KMS-11 (cell line): ENCODE data around the gene PLXNA4.

Experiments
- H2AFZ ChIP-seq: fragments of 200-600 bp; sonication (generic); 2 replicates; pipeline ENCODE4 v1.6.1; 2016; ENCODE audit warnings: antibody characterized with exemption, mixed run types, low read depth
- H3K27ac ChIP-seq: fragments of 200-600 bp; sonication (generic); 2 replicates; pipeline ENCODE4 v1.6.1; 2016; ENCODE audit warnings: mild to moderate bottlenecking, mixed run types
- H3K27me3 ChIP-seq: fragments of 200-600 bp; sonication (generic); 2 replicates; pipeline ENCODE4 v1.6.1; 2017; ENCODE audit warnings: mild to moderate bottlenecking, low read depth, mixed run types, moderate library complexity; ENCODE audit not compliant: insufficient read depth
- H3K36me3 ChIP-seq: fragments of 200-600 bp; sonication (generic); 2 replicates; pipeline ENCODE4 v1.6.1; 2017; ENCODE audit warnings: mild to moderate bottlenecking, mixed run types; ENCODE audit not compliant: insufficient read depth
- H3K4me1 ChIP-seq: fragments of 200-600 bp; sonication (generic); 2 replicates; pipeline ENCODE4 v1.6.1; 2016; ENCODE audit warnings: mild to moderate bottlenecking, low read depth, mixed run types; ENCODE audit not compliant: poor library complexity, severe bottlenecking
- H3K4me2 ChIP-seq: fragments of 200-600 bp; sonication (generic); 2 replicates; pipeline ENCODE4 v1.7.0; 2016; ENCODE audit warnings: mild to moderate bottlenecking, mixed run types
- H3K4me3 ChIP-seq: fragments of 200-600 bp; sonication (generic); IDR thresholded peaks from 2 replicates; pipeline ENCODE4 v1.6.1; 2017; ENCODE audit warnings: low read depth, low read length, mixed read lengths; ENCODE audit not compliant: insufficient read depth
- H3K79me2 ChIP-seq: fragments of 200-600 bp; sonication (generic); 2 replicates; pipeline ENCODE4 v1.6.1; 2016; ENCODE audit warnings: low read depth, mixed run types; ENCODE audit not compliant: insufficient read depth
- H3K9ac ChIP-seq: fragments of 200-600 bp; sonication (generic); 2 replicates; pipeline ENCODE4 v1.6.1; 2016; ENCODE audit warnings: mild to moderate bottlenecking, mixed run types
- H4K20me1 ChIP-seq: fragments of 200-600 bp; sonication (generic); 2 replicates; pipeline ENCODE4 v1.6.1; 2016; ENCODE audit warnings: mild to moderate bottlenecking, mixed run types; ENCODE audit not compliant: insufficient read depth
- CTCF ChIP-seq: fragments of 200-600 bp; sonication (generic); conservative IDR thresholded peaks from 2 replicates; pipeline ENCODE4 v1.6.1; 2017; ENCODE audit warnings: low read depth, mild to moderate bottlenecking, antibody characterized with exemption, low read length, moderate library complexity, mixed read lengths

PLXNA4 gene

GRCh38 chr7:132138817-132139216 is 437.5 kb downstream of the PLXNA4 start:
- no peak for TF ChIP-seq CTCF
- Histone ChIP-seq H3K79me2 (no peaks in the 10 kb centered on the region), H3K4me2 (no peak overlapping the region)

DNA sequence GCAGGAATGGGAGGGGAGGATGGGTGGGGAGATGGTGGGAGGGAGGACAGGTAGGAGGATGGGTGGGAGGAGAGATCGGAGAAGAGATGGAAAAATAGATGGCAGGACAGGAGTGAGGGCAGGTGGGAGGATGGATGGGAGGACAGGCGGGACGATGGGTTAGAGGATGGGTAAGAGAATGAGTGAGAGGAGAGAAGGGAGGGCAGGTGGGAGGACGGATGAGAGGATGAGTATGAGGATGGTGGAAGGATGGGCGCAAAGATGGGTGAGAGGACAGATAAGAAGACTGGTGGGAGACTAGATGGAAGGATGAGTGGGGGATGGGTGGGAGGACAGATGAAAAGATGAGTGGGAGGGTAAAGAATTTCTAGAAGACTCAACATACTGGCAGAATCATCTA is 438.6 kb downstream of the PLXNA4 start:
- Histone ChIP-seq H3K79me2 (no peaks in the 10 kb centered on the region), H3K9ac (no peak overlapping the region), H3K4me2 (no peak overlapping the region), H3K36me3 (no peaks in the 10 kb centered on the region), H3K27ac (no peak overlapping the region), H2AFZ (no peak overlapping the region), H3K4me3 (no peak overlapping the region), H4K20me1 (no peaks in the 10 kb centered on the region), H3K4me1 (no peaks in the 10 kb centered on the region), H3K27me3 (no peaks in the 10 kb centered on the region)
- no peak for TF ChIP-seq CTCF

More at GRCh38 chr7:132138817-132139216, 437.5 kb downstream of the PLXNA4 start:
- Histone ChIP-seq H4K20me1 (no peaks in the 10 kb centered on the region), H3K4me1 (no peaks in the 10 kb centered on the region), H3K4me3 (no peak overlapping the region), H3K36me3 (no peaks in the 10 kb centered on the region), H3K27ac (no peak overlapping the region), H3K27me3 (no peaks in the 10 kb centered on the region), H3K9ac (no peak overlapping the region), H2AFZ (no peak overlapping the region)

DNA sequence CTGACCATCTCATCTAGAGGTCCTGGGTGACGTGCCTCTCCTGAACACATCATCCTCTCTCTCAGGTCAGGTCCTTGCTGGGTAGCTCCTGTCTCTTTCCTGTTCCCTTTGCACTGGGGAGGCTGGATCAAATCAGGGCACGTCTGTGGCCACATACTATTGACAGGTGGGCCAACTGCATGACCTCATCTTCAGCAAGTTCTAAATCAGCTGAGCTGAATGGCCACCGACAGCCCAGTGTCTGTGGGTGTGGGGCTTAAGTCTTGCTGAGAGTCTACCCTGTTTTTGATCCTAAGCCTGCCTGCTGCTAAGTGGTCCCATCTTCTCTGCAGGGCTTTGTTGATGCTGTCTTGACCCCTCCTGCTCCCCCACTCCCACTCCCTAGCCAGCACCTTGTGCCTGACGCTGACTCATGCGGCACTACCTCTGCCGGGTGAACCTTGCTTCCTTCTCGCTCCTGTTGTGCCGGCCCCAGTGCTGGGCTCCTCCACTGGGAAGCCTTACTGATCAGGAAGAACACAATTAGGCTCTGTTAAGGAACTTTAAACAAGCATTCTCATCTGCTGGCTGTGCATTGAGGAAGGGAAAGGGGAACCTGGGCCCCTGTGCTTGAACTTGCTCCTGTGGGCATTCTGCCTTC is 440.4 kb downstream of the PLXNA4 start:
- Histone ChIP-seq H3K4me3 (no peak overlapping the region), H3K9ac (no peak overlapping the region), H3K79me2 (no peaks in the 10 kb centered on the region), H4K20me1 (no peaks in the 10 kb centered on the region), H3K4me1 (no peaks in the 10 kb centered on the region), H3K27me3 (no peaks in the 10 kb centered on the region), H3K36me3 (no peaks in the 10 kb centered on the region), H3K27ac (no peak overlapping the region), H2AFZ (no peak overlapping the region), H3K4me2 (no peak overlapping the region)
- TF ChIP-seq CTCF = no peak

DNA sequence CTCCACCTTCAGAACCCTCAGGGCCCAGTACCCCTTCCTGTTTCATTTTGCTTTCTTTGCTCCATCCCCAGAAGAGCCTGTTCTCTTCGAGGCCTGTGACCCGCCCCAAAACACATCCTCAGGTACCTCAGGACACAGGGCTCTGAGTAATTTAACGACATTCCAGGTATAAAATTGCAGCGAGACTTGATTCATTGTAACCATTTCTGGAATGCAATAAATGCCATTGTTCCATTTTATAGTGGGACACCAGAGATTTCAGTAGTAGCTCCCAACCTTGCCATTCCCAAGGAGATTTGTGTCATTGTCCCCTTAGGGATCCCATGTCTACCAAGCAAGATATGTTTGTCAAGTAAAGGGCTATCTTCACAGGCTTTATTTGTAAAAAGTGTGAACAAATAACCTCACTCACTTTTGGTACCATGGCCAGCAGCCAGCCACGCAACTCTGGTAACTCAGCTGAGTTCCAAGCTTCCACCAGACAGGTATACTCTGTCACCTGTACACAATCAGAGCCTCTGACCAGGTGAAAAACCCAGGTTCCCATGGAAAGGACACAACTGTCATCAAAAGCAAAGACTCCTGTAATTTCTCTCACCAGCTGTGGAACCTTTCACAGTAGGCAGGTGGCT is 441.3 kb downstream of the PLXNA4 start:
- H3K27ac ChIP-seq = no peak overlapping the region
- no peak overlapping the region for H3K4me2 ChIP-seq
- H2AFZ ChIP-seq = no peak overlapping the region
- TF ChIP-seq CTCF = no peak
- H3K9ac ChIP-seq = no peak overlapping the region
- no peaks in the 10 kb centered on the region for H3K79me2 ChIP-seq
- no peaks in the 10 kb centered on the region for H4K20me1 ChIP-seq
- H3K4me3 ChIP-seq = no peak overlapping the region
- H3K27me3 ChIP-seq = no peaks in the 10 kb centered on the region
- H3K36me3 ChIP-seq = no peaks in the 10 kb centered on the region
- no peaks in the 10 kb centered on the region for H3K4me1 ChIP-seq
